ENCODE results near the gene BANP.

BANP gene

DNA sequence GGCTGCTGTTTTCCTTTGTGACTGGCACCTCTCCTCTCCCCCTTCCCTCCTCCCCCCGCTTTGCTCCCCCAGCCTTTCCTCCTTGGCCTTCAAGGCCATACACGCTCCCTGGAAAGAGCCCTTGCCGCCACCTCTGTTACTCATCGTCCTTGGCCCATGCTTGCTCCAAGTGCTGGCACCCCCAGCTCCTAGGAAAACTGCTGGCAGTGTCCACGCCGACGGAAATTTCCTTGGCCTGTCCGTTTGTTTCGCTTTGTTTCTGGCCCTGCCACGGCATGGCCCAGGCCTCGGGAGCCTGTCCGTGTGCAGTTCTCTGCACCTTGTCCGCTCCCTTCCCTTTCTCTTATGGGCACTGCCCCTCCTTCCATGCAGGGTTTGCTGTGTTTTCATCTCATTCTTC, 32.9 kb upstream of the BANP start:
- no peak for DNase-seq (ENCODE audit: low read depth)
- no peak for TF ChIP-seq CTCF (IDR thresholded peaks at IDR 0.05; ENCODE audit: control insufficient read depth, extremely low read depth, insufficient read depth)
- no peak overlapping the region for H3K4me3 ChIP-seq (ENCODE audit: low read depth, low read length)

- no peak for DNase-seq (ENCODE audit: low read depth)
- no peak overlapping the region for H3K4me3 ChIP-seq (ENCODE audit: low read depth, low read length)
- TF ChIP-seq CTCF (IDR thresholded peaks at IDR 0.05; ENCODE audit: control insufficient read depth, extremely low read depth, insufficient read depth) = no peak
These were observed 32.2 kb upstream of the BANP start for GRCh38 chr16:87918866-87919680.

DNA sequence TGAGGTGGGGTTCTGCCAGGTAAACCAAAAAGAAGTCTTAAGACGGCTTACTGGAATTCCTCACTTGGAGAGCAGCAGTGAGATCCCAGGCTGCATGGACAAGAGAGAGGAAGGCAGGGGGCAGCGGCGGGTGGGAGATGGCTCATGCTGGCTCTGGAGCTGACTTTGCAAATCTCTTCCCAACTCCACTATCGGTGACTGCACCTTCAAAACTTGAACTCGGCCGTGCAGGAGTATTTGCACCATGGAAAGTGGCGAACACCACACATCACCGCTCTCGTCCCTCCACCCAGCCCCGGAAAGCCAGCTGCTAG, 31.6 kb upstream of the BANP start:
- no peak for TF ChIP-seq CTCF (IDR thresholded peaks at IDR 0.05; ENCODE audit: control insufficient read depth, extremely low read depth, insufficient read depth)
- no peak overlapping the region for H3K4me3 ChIP-seq (ENCODE audit: low read depth, low read length)
- no peak for DNase-seq (ENCODE audit: low read depth)

GRCh38 chr16:87921236-87921773, 29.9 kb upstream of the BANP start:
- H3K4me3 ChIP-seq (ENCODE audit: low read depth, low read length) = no peak overlapping the region
- no peak for DNase-seq (ENCODE audit: low read depth)
- TF ChIP-seq CTCF (IDR thresholded peaks at IDR 0.05; ENCODE audit: control insufficient read depth, extremely low read depth, insufficient read depth) = no peak

- no peak for TF ChIP-seq CTCF (IDR thresholded peaks at IDR 0.05; ENCODE audit: control insufficient read depth, extremely low read depth, insufficient read depth)
- DNase-seq (ENCODE audit: low read depth) = no peak
- H3K4me3 ChIP-seq (ENCODE audit: low read depth, low read length) = no peak overlapping the region
These were observed 28.9 kb upstream of the BANP start for GRCh38 chr16:87922250-87922871.

DNA sequence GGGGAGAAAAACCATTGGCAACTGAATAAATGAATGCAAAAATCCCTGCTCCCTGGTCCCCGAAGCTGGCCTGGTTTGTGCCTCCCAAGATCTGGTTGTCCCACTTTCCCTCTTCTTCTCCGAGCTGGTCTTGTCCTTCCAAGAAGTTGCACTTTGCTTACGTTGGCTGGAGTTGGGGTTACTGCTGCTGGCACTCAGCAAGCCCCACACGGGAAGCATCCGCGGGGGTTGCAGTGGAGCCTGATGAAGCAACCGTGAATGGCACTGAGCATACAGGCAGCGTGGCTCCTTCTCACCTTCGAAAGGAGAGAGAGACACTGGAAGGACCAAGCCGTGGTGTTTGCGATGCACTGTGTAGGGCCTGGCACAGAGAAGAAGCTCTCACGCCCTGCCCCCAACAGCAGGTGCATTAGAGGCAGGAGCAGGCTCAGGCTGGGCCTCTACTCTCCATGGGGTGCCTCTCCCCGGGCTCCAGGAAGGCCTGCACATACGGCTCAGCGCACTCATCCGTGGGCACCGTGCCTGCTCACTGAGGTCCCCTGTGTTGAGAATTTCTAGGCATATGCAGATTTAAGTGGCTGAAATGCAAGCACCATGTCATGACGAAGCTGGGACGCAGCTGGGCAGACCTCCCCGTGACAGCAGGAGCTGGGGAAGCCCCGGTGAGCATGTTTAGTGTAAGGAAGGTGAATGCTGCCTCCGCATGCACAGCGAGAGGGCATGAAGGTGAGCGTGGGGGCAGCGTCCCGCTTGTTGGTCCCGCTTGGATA, 27.0 kb upstream of the BANP start:
- DNase-seq (ENCODE audit: low read depth) = no peak
- no peak for TF ChIP-seq CTCF (IDR thresholded peaks at IDR 0.05; ENCODE audit: control insufficient read depth, extremely low read depth, insufficient read depth)
- no peak overlapping the region for H3K4me3 ChIP-seq (ENCODE audit: low read depth, low read length)
